WI38 (cell line): ENCODE data around the gene ADAMTSL3.
"Not testable (repeated sequence)": the region's sequence is repeated elsewhere in the genome, so short reads cannot be mapped to it uniquely, and the experiment has no call there.

Source experiments
- H3K4me3 ChIP-seq: 2 replicates; pipeline ENCODE4 v1.5.1; 2011; ENCODE audit warnings: low read depth, mild to moderate bottlenecking, control low read depth, low read length
- CTCF ChIP-seq: IDR thresholded peaks from 2 replicates; pipeline ENCODE4 v1.5.1; 2012; ENCODE audit warnings: low read depth, mild to moderate bottlenecking, control low read depth, low read length

The ADAMTSL3 gene

GRCh38 chr15:84079885-84080777 is 426.2 kb downstream of the ADAMTSL3 start:
- peak overlapping the region; percentile 18; the same call in 1 of the 2 replicates for H3K4me3 ChIP-seq
- no peak for TF ChIP-seq CTCF

GRCh38 chr15:84080778-84081084 is 426.8 kb downstream of the ADAMTSL3 start:
- not testable (repeated sequence) for H3K4me3 ChIP-seq

DNA sequence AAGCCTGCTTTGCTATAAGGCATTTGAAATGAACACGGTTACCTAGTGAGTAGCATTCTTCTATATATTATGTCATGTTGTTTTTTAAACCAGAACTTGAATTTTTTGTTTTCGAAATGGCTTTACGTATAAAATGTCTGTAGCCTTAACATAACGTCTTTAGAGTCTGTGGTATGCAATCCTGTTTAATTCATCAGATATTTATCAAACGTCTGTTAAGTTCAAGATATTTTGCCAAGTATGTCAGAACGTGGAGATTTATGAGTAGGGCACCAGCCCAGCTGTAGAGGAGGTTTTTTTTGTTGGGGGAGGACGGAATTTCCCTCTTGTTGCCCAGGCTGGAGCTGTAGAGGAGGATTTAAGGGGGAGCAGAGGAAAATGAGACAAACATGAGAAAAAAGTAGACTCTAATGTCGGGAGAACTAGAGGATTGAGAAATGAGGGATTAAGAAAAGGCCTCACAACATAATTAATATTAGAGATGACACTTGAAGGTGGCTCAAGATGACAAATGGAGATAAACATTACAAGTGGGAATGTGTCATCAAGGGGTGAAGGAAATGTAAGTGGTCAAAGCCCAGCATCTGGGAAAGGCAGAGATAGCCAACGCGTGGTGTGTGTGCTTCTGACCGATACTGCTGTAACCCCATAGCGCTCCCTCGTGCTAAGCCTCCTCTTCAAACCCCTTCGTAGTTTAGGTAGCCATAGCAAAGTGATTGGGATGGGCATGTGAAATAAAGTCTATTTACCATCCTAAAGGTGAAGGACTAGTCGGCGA is 427.7 kb downstream of the ADAMTSL3 start:
- H3K4me3 ChIP-seq, result no peak overlapping the region
- no peak for TF ChIP-seq CTCF

DNA sequence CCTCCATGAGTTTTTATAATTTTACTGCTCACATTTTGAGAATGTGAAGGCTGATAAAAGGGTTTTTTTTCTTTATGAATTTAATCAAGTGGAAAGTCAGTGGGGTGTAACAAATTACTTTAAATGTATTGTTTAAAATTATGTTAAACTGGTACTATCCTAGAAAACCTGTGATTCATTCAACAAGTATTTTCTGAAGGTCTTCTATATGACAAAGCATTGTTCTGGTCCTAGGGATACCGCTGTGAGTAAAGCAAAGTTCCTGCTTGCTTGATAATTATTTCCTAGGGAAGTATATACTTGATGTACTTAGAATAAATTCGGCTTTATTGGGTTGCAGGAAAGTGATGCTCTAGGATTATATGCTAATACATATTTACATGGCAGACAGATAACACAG is 428.8 kb downstream of the ADAMTSL3 start:
- no peak for TF ChIP-seq CTCF

DNA sequence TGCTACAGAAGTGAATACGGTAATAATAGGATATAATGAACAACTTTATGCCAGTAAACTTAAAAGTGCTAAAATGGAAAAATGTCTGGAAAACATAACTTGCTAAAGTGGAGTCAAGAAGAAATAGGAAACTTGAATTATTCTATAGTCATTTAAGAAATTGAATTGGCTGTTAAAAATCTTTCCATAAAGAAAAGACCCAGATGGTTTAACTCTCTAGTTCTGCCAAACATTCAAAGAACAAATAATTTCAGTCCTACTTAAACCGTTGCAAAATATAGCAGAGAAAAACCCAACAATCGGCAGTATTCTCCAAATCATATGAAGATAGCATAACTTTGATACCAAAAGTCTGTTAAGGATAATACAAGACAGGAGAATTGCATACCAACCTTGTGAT is 432.1 kb downstream of the ADAMTSL3 start:
- H3K4me3 ChIP-seq, result not testable (repeated sequence)

More for the DNA sequence above, 428.8 kb downstream of the ADAMTSL3 start:
- H3K4me3 ChIP-seq, result no peak overlapping the region
